ENCODE data around the gene ABCA1. TPM values are rescaled to one million over a fixed set of nuclear protein-coding genes. Genes with fewer than 3 reads are reported as not detected.

The ABCA1 gene
- total RNA-seq, 4 donors from 2014 or later, result 4.2 to 43.7 (median 21.7) TPM

DNA sequence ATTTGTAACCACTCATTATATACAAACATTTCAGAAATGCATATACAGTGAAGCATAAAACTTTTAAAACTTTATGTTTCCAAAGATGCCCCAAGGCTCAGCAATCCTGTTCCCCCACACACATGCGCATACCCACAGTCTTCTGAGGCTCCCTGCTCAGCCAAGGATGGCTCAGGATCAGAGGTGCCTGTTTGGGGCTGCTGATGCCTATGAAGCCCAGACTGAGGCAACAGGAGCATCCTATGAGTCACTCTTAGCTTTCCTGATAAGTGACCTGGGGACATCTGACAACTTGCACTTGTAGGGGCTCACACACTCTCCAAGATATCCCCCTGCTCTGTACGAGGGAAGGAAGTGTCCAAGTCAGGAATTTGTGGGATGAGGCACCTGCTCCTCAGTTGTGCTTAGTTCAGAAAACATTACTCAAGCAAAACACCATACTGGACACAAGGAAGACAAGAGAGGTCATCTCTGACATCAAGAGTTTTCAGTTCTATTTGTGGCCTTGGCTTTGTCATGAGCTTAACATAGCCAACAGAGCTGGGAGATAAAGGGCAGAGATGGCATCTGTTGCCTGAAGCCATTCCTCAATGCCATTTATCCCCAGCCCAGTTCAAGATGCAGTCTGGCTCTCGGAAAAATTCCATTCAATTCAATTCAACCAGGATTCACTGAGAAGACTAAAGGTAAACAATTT lies 101.7 kb downstream of the ABCA1 start:
- Histone ChIP-seq H3K9me3 (no peaks in the 10 kb centered on the region), H3K36me3 (peaks cover 0 to 92% (median 0%) of the 10 kb centered on the region in 3 donors), H3K27ac (no peak overlapping the region), H3K27me3 (no peaks in the 10 kb centered on the region), H3K4me3 (no peak overlapping the region), H3K4me1 (no peaks in the 10 kb centered on the region)
- DNase-seq, result no peak
- TF ChIP-seq, protein P1, sequence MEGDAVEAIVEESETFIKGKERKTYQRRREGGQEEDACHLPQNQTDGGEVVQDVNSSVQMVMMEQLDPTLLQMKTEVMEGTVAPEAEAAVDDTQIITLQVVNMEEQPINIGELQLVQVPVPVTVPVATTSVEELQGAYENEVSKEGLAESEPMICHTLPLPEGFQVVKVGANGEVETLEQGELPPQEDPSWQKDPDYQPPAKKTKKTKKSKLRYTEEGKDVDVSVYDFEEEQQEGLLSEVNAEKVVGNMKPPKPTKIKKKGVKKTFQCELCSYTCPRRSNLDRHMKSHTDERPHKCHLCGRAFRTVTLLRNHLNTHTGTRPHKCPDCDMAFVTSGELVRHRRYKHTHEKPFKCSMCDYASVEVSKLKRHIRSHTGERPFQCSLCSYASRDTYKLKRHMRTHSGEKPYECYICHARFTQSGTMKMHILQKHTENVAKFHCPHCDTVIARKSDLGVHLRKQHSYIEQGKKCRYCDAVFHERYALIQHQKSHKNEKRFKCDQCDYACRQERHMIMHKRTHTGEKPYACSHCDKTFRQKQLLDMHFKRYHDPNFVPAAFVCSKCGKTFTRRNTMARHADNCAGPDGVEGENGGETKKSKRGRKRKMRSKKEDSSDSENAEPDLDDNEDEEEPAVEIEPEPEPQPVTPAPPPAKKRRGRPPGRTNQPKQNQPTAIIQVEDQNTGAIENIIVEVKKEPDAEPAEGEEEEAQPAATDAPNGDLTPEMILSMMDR (IDR thresholded peaks at IDR 0.05), result no peak
- no peak for TF ChIP-seq POLR2A (IDR thresholded peaks at IDR 0.05)

DNA sequence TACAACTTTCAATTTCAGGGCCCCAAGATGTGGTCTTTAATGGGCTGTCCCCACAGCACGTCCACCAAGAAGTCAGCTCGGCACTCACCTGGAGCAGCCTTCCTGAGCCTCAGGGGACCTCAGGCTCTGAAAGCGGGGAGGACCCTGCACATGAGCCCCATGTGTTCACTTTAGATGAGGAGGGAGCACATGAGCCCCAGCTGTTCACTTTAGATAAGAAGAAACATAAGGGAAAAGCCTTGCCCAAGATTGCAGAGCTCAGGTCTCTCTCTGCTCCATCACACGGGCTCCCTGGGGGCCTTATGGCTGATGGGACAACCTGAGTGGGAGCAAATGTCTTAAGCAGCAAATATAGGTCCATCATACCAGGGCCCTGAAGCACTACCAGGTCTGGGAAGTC lies 107.6 kb downstream of the ABCA1 start:
- H3K36me3 ChIP-seq, result peaks cover 0 to 93% (median 0%) of the 10 kb centered on the region in 3 donors
- H3K27ac ChIP-seq, result no peak overlapping the region
- no peak for DNase-seq
- H3K4me3 ChIP-seq, result no peak overlapping the region
- no peaks in the 10 kb centered on the region for H3K27me3 ChIP-seq
- no peaks in the 10 kb centered on the region for H3K4me1 ChIP-seq
- no peaks in the 10 kb centered on the region for H3K9me3 ChIP-seq
- TF ChIP-seq, protein P1 (IDR thresholded peaks at IDR 0.05), result no peak
- TF ChIP-seq POLR2A (IDR thresholded peaks at IDR 0.05), result no peak

DNA sequence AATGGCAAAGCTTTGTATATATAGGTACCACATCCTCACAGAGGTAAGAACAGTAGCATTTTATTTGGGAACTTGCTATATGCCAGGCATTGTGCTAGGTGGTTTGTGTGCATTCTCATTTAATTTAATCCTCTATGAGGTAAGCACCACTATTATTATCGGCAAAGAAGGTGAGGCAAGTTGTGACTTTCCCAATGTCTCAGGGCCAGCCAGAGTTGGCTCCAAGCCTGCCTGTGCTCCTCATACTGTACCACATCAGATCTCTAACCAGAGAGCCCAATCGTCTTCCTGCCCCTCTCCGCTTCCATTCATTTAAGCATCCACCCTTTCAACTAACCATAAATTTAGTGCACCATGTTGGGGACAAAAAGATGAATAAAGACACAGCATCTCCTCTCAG lies 108.9 kb downstream of the ABCA1 start:
- no peaks in the 10 kb centered on the region for H3K27me3 ChIP-seq
- no peak for TF ChIP-seq POLR2A (IDR thresholded peaks at IDR 0.05)
- TF ChIP-seq, protein P1 (IDR thresholded peaks at IDR 0.05), result no peak
- H3K4me1 ChIP-seq, result no peaks in the 10 kb centered on the region
- no peak overlapping the region for H3K4me3 ChIP-seq
- DNase-seq, result no peak
- H3K36me3 ChIP-seq, result peaks cover 0 to 91% (median 0%) of the 10 kb centered on the region in 3 donors
- H3K9me3 ChIP-seq, result no peaks in the 10 kb centered on the region
- no peak overlapping the region for H3K27ac ChIP-seq

- H3K9me3 ChIP-seq, result no peaks in the 10 kb centered on the region
- peaks cover 0 to 91% (median 0%) of the 10 kb centered on the region in 3 donors for H3K36me3 ChIP-seq
- no peak overlapping the region for H3K4me3 ChIP-seq
- no peaks in the 10 kb centered on the region for H3K4me1 ChIP-seq
- no peaks in the 10 kb centered on the region for H3K27me3 ChIP-seq
- TF ChIP-seq, protein P1 (IDR thresholded peaks at IDR 0.05), result no peak
- no peak for TF ChIP-seq POLR2A (IDR thresholded peaks at IDR 0.05)
- DNase-seq, result no peak
- H3K27ac ChIP-seq, result no peak overlapping the region
These were observed 110.5 kb downstream of the ABCA1 start for GRCh38 chr9:104817437-104817836.

DNA sequence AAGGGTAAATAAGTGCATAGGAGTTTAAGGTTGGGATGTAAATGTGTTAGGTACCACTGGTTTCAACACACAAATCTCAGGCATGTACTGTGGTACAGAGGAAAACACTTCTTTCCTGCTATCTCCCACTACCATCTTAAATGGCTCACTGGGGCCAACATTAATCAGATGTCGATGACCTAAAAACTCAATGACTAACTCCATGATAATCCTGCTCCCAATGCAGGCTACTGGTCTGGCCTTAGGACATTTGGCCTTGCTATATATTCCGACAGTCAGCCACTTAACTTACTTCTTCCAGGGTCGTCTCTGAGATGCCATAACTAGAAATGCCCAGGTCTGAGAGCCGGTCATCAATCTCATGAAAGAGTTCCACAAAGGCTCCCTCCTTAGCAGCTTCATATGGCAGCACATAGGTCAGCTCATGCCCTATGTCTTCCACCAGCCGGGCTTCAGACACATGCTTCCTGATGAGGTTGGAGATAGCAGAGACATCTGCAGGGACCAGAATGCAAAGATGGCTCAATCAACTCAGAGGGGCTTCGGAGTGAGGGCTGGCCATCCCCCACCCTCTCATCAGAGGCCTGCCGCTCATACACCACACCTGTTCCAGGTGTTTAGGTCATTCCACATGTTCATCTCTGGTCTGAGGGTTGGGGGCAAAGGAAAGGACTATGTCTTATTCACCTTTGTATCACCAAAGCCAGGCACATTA lies 111.9 kb downstream of the ABCA1 start:
- H3K27me3 ChIP-seq, result no peaks in the 10 kb centered on the region
- H3K9me3 ChIP-seq, result no peaks in the 10 kb centered on the region
- peaks cover 0 to 87% (median 0%) of the 10 kb centered on the region in 3 donors for H3K36me3 ChIP-seq

More for the DNA sequence above, 111.9 kb downstream of the ABCA1 start:
- Histone ChIP-seq H3K27ac (no peak overlapping the region), H3K4me1 (peaks cover 0 to 4% (median 0%) of the 10 kb centered on the region in 4 donors), H3K4me3 (no peak overlapping the region)
- TF ChIP-seq, protein P1 (IDR thresholded peaks at IDR 0.05), result no peak
- no peak for TF ChIP-seq POLR2A (IDR thresholded peaks at IDR 0.05)
- no peak for DNase-seq

All from Peyer's patch (tissue), 4 donors.